T-helper 1 cell (primary cell): ENCODE results near the gene MEGF11.
"Not testable (repeated sequence)": the region's sequence is repeated elsewhere in the genome, so short reads cannot be mapped to it uniquely, and the experiment has no call there.

ENCODE experiments used
- DNase-seq, 5 donors: peaks; one replicate each; pipeline ENCODE4 v3.0.0-alpha.2; 2012 to 2020

MEGF11 gene

DNA sequence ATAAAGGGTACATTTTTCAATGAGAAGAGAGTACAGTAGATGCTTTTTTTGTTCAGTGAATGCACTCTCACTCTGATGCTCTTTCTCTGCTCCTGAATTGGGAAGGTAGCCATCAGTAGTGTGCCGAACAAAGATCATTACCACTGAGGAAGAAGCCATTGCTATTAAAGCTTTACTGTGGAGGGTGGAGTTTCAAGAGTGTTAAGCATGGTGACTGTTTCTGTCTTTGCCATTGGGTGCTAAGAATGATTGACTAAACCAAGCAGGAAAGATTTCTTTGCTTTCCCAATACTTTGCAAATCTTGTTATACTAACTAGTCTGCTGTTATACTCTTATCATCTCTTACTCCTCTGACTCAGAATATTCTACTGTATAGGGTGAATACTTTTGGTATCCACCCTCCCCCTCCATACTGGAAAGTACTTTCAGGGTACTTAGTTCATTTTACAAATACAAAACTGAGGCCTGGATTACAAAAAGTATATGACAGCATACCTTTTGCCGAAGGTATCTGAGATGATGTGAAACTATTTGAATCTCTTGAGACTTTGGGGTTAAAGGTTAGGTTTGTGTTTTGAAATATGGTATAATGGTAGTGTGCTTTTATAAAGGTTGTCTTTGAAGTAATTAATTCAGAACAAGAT lies 382.5 kb downstream of the MEGF11 start:
- peak in 1 of 5 donors; percentile 8 for DNase-seq

DNA sequence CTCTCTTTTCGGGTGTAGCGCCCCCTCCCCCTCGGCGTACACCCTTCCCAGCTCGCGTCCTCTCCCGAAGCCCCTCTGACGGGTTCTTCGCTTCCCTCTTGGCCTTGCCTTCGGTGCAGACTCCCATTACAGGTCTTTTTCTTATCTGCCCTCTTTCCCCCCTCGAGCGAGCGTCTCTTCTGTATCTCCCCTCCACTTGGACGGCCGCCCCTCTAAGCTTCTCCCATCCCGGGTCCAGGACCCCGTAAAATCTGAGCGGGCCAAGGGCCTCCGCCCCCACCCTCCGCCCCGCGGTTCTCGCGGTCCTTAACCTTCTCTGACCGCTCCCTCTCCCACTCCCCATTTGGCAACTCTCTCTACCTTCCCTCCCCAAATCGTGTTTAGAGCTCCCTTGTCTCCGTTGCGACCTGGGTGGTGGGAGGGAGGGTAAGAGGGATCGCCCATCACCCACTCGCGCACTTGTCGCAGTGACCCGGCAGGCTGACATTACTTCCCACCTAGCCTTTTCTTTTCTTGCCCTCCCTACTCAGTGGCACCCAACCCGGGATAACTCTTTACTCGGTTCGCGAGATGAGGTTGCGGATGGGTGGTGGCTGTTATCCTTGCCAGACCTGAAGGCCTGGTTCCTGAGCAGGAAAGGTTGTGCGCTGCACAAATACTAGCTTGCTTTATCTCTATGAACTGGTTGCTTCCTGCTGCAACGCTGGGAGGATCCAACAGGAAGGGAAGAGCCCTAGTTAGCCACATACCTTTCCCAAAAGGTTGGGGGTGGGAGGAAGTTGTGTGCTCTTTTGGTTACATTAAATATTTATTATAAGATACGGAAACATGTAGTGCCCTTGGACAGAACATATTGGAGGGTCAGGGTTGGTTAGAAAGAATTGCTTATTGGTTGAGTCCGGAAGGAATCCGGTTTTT lies 383.3 kb downstream of the MEGF11 start:
- peak in 3 of 5 donors; percentile 4 to 15 (median 6) for DNase-seq

DNA sequence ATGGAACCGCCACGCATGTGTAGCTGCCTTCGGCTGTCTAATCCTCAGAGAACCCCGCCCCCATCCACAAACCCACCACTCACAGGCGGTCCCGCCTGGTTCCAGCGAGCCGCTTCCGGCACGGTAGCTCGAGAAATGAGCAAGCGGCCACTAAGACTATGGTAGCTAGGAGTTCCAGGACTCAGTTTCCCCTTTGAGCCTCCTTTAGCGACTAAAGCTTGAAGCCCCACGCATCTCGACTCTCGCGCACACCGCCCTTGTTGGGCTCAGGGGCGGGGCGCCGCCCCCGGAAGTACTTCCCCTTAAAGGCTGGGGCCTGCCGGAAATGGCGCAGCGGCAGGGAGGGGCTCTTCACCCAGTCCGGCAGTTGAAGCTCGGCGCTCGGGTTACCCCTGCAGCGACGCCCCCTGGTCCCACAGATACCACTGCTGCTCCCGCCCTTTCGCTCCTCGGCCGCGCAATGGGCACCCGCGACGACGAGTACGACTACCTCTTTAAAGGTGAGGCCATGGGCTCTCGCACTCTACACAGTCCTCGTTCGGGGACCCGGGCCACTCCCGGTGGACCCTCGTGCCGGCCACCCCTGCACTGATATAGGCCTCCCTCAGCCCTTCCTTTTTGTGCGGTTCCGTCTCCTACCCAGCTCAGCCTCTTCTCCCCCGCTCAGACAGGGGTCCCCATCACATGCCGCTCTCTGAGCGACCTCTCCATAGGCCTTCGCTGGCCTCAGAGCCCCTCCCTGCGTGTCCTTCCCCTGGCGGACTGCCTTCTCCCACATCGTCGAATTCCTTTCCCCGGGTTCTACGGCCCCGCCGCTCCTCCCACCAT lies 384.2 kb downstream of the MEGF11 start, which contains the start of gene RAB11A:
Gene RAB11A (plus strand): TSS at position 366 of the 828 bp plus-strand sequence. CDS start 95 bp downstream, at position 461.
- DNase-seq: peak; percentile 90 to 97 (median 92)

DNA sequence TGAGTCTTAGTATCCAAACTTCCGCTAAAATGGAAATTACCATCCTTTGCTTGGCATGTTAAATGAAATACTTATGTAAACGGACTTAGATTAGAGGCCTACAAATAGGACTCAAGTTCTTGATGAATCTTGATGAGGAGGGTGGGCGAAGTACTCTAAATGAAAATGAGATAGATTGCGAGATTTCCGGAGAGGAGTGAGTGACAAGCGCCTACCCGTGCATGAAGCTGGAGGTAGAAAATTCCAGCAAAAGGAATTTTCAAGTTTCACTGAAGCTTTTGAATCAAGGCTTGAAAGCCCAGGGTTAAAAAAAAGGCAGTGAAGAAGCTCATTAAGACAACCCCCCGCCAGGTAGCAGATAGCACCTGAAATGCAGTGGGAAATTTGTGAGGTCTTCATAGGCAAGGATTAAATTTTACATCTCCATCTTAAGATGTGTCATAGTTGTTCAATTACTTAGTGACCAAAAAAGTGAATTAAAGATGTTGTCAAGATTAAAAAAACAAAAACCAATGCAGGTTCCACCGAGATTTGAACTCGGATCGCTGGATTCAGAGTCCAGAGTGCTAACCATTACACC lies 384.9 kb downstream of the MEGF11 start:
- no peak for DNase-seq

DNA sequence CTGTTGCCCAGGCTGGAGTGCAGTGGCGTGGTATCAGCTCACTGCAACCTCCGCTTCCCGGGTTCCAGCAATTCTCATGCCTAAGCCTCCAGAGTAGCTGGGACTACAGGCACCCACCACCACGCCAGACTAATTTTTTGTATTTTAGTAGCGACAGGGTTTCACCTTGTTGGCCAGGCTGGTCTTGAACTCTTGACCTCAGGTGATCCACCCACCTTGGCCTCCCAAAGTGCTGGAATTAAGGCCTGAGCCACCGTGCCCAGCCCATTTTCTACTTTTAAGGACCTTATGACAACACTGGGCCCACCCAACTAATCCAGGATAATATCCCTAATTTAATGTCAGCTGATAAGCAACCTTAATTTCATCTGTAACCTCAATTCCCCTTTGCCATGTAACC lies 385.6 kb downstream of the MEGF11 start:
- not testable (repeated sequence) for DNase-seq

DNA sequence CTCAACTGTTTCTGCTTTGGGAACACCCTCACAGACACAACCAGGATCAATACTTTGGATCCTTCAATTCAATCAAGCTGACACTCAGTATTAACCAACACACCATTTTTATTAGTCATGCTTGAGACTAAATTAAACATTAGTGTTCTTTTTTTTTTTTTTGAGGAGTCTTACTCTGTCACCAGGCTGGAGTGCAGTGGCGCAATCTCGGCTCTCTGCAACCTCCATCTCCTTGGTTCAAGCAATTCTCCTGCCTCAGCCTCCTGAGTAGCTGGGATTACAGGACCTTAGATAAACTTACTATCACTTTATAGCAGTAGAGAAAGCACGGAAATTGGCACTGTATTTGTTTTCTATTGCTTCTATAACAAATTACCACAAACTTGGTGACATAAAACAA lies 386.3 kb downstream of the MEGF11 start:
- DNase-seq: no peak

DNA sequence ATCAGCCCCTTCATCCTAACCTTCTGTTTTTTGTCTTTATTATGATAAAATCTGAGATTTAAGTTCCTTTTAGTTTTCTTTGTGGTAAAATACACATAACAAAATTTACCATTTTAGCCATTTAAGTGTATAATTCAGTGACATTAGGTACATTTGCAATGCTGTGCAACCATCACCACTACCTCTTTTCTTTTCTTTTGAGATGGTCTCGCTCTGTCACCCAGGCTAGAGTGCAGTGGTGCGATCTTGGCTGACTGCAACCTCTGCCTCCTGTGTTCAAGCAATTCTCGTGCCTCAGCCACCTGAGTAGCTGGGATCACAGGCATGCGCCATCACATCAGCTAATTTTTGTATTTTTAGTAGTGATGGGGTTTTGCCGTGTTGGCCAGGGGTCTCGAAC lies 390.4 kb downstream of the MEGF11 start:
- DNase-seq: no peak

DNA sequence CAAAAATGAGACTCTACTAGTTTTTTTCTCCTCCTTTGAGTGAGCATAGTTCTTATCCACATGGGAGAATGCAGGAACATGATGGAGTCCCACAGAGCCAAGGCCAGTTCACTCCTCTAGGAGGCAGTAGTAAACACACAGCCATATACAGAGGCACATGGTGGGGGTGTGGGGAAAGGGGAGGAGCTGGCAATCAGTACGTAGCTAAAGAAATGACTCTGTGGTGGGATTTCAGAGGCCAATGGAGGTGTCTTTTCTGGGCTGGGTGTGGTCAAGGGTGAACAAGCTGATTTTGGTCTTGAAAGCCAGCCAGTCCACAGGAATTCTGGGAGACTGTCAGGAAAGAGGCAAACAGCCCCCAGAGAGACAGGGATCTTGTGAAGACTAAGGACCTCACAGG lies 390.9 kb downstream of the MEGF11 start:
- DNase-seq: peak in 4 of 5 donors; percentile 24 to 75 (median 28)

DNA sequence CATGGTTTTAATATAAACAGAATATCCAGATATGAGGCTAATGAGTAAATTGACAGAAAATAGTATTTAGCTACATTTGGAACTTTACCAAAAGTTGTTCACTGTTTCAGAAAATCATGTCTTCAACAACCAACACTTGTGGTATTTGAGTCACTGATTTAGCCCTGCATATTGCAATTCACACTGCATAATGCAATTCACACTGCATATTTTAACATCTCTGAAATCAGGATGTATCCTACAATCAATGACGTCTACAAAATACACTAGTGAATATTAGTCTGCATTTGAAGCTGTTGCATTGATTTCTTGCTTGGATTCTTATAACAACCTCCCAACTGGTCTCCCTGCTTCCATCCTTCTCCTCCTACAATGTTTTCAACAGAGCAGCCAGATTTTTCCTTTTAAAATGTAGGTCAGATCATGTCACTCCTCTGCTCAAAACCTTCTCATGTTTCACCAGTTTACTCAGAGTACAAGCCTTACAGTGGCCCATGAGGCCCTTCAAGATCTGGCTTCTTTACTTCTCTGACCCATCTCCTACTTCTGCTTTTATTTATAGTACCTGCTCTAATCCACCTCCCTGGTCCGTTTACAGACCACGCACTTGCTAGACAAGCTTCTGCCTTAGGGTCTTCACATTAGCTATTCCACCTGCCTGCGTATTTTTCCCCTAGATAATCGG lies 395.7 kb downstream of the MEGF11 start:
- no peak for DNase-seq

DNA sequence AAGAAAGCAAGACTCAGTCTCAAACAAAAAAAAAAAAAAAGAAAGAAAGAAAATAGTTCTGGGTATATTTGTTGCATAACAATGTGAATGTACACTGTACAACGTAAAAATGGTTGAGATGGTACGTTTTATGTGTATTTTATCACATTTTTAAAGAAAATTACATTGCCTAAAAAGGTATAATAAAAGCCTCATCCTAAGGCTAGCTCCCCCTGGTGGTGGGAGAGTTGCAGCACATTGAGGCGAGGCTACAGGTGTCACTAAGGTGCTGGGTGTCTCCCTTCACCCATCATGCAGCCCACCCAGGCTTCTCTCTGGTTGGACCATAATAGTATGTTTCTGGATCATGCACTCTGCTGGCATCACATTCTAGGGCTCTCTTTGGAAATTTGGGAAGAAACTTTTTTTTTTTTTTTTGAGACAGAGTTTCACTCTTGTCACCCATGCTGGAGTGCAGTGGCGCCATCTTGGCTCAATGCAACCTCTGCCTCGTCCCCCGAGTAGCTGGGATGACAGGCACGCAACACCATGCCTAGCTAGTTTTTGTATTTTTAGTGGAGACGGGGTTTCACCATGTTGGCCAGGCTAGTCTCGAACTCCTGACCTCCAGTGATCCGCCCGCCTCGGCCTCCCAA lies 396.6 kb downstream of the MEGF11 start:
- peak; percentile 56 to 84 (median 71) for DNase-seq

DNA sequence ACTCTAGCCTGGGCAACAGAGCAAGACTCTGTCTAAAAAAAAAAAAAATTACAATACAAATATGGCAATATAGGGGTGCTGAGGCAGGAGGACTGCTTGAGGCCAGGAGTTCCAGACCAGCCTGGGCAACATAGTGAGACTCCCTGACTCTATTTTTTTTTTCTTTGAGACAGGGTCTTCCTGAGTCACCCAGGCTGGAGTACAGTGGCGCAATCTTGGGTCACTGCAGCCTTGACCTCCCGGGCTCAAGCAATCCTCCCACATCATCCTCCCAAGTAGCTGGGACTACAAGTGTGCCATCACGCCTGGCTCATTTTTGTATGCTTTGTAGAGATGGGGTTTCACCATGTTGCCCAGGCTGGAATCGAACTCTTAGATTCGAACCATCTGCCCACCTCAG lies 401.6 kb downstream of the MEGF11 start:
- DNase-seq: no peak

DNA sequence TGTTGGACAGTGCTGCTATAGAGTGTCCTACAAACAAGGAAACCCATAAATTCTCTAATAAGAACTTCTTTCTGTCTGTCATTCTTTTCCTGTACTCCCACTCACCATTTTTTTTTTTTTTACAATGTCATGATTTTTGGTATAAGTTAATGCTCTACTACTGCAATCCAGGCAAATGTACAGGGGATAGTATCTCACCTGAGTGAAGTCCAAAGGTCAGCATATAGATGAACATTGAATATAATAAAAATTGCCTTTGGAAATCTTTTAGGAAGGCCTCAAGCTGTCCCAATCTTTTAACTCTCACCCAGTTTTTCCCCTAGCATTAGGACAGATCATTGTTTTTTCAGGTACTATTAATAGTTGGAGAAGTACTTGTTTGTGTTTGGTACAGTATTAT lies 405.6 kb downstream of the MEGF11 start:
- DNase-seq: no peak

DNA sequence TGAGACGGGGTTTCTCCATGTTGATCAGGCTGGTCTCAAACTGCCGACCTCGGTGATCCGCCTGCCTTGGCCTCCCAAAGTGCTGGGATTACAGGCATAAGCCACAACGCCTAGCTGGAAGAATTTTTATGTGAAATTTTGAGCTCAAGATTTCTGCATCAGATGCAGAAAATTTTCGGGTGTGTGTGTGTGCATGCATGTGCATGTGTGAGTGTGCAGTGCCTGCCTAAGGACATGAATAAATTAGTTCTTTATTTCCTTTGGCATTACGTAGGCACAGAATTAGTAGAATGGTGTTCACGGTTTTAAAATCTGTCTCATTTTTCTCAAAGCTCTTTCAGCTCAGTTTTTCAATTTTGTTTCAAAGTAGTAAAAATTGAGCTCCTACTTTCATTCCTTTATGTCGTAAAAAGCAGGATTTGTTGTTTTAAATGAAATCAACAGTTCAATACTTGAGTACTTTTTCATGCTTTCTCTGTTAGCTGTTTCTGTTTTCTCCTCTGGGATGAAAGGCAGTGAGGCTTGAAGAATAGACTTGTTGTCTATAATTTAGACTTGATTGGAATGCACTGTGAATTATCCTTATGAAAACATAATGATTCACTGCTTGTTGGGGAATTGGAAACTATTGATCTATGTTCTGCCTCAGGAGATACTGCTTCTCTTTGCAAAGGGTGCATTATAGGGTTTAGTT lies 407.6 kb downstream of the MEGF11 start:
- DNase-seq: no peak
